Neural cell (in vitro differentiated cells): ENCODE data around the gene SPOCK1. TPM values are rescaled to one million over a fixed set of nuclear protein-coding genes. Genes with fewer than 3 reads are reported as not detected.

Source experiments
- H2AFZ ChIP-seq: fragments of 200-600, 300-800 bp; sonication (generic), shearing (Covaris generic); 2 replicates; pipeline ENCODE4 v1.6.0; 2014; ENCODE audit warnings: low read depth, mild to moderate bottlenecking, antibody characterized with exemption, low read length, moderate library complexity
- H3F3A ChIP-seq: fragments of 200-600 bp; shearing (Covaris generic); 2 replicates; pipeline ENCODE4 v1.6.1; 2016; ENCODE audit warnings: mild to moderate bottlenecking, moderate library complexity, mixed read lengths, antibody characterized with exemption, low read length; ENCODE audit not compliant: insufficient read depth, poor library complexity, severe bottlenecking
- H3K27ac ChIP-seq: fragments of 200-600, 300-800 bp; sonication (generic), shearing (Covaris generic); 2 replicates; pipeline ENCODE4 v1.5.1; 2014; ENCODE audit warnings: mild to moderate bottlenecking, low read length, moderate library complexity
- H3K27me3 ChIP-seq: fragments of 300-800, 200-600 bp; sonication (generic), shearing (Covaris generic); 2 replicates; pipeline ENCODE4 v1.6.0; 2014; ENCODE audit warnings: mild to moderate bottlenecking, low read depth, low read length, moderate library complexity; ENCODE audit not compliant: insufficient read depth
- H3K36me3 ChIP-seq: fragments of 300-800, 200-600 bp; sonication (generic), shearing (Covaris generic); 2 replicates; pipeline ENCODE4 v1.5.1; 2014; ENCODE audit warnings: mild to moderate bottlenecking, antibody characterized with exemption, low read length, moderate library complexity; ENCODE audit not compliant: insufficient read depth
- H3K4me2 ChIP-seq: fragments of 300-800, 200-600 bp; sonication (generic), shearing (Covaris generic); 2 replicates; pipeline ENCODE4 v1.6.0; 2014; ENCODE audit warnings: mild to moderate bottlenecking, low read length
- H3K4me3 ChIP-seq: fragments of 300-800, 200-600 bp; sonication (generic), shearing (Covaris generic); 2 replicates; pipeline ENCODE4 v1.5.1; 2014; ENCODE audit warnings: mild to moderate bottlenecking, low read length, moderate library complexity
- H3K79me2 ChIP-seq: fragments of 200-600 bp; shearing (Covaris generic); replicated peaks from 2 replicates; pipeline ENCODE4 v1.6.0; 2014; ENCODE audit warnings: mild to moderate bottlenecking, low read length, moderate library complexity; ENCODE audit not compliant: insufficient read depth
- H3K9ac ChIP-seq: fragments of 300-800, 200-600 bp; sonication (generic), shearing (Covaris generic); 2 replicates; pipeline ENCODE4 v1.6.1; 2016; ENCODE audit warnings: mild to moderate bottlenecking, low read length, mixed read lengths
- H3K9me2 ChIP-seq: fragments of 200-600 bp; shearing (Covaris generic); 2 replicates; pipeline ENCODE4 v1.6.1; 2016; ENCODE audit warnings: mild to moderate bottlenecking, low read length, mixed read lengths; ENCODE audit not compliant: insufficient read depth
- H3K9me3 ChIP-seq: fragments of 200-600, 300-800 bp; sonication (generic), shearing (Covaris generic); 2 replicates; pipeline ENCODE4 v1.6.1; 2016; ENCODE audit warnings: mild to moderate bottlenecking, mixed run types, low read length, moderate library complexity, mixed read lengths
- H4K20me1 ChIP-seq: fragments of 200-600 bp; shearing (Covaris generic); 2 replicates; pipeline ENCODE4 v1.6.1; 2016; ENCODE audit warnings: mild to moderate bottlenecking, mixed run types; ENCODE audit not compliant: insufficient read depth
- CTCF ChIP-seq: fragments of 450-650 bp; IDR thresholded peaks from 2 replicates; pipeline ENCODE4 v1.5.1; 2014; ENCODE audit warnings: antibody characterized with exemption, mild to moderate bottlenecking, moderate library complexity; ENCODE audit not compliant: poor library complexity, severe bottlenecking
- EP300 ChIP-seq: fragments of 450-650 bp; conservative IDR thresholded peaks from 2 replicates; pipeline ENCODE4 v1.6.1; 2014; ENCODE audit warnings: antibody characterized with exemption, mild to moderate bottlenecking, moderate library complexity; ENCODE audit not compliant: poor library complexity, severe bottlenecking
- EZH2 ChIP-seq: fragments of 200-600, 300-800 bp; shearing (Covaris generic), sonication (generic); IDR thresholded peaks from 2 replicates; pipeline ENCODE4 v1.6.1; 2014; ENCODE audit warnings: antibody characterized with exemption, low read length, borderline replicate concordance, mild to moderate bottlenecking; ENCODE audit not compliant: insufficient read depth, poor library complexity, severe bottlenecking
- MXI1 ChIP-seq: fragments of 450-650 bp; conservative IDR thresholded peaks from 2 replicates; pipeline ENCODE4 v1.6.1; 2014; ENCODE audit warnings: antibody characterized with exemption, mild to moderate bottlenecking; ENCODE audit not compliant: poor library complexity, severe bottlenecking
- POLR2AphosphoS5 ChIP-seq: IDR thresholded peaks from 2 replicates; pipeline ENCODE4 v1.6.1; 2012
- RAD21 ChIP-seq: fragments of 450-650 bp; conservative IDR thresholded peaks from 2 replicates; pipeline ENCODE4 v1.6.1; 2014; ENCODE audit warnings: antibody characterized with exemption, mild to moderate bottlenecking, moderate library complexity
- SMC3 ChIP-seq: fragments of 450-650 bp; conservative IDR thresholded peaks from 2 replicates; pipeline ENCODE4 v1.6.1; 2014; ENCODE audit warnings: antibody characterized with exemption, mild to moderate bottlenecking, moderate library complexity; ENCODE audit not compliant: poor library complexity
- TAF1 ChIP-seq: IDR thresholded peaks from 2 replicates; pipeline ENCODE4 v1.6.1; 2012; ENCODE audit warnings: low read depth
- polyA plus RNA-seq: library from polyadenylated mRNA; depleted of rRNA; stranded (reverse); fragments of >200 nt; gene quantifications from 2 replicates; pipeline ENCODE4 v1.2.3, GENCODE V29; 2014
- TF ChIP-seq, protein P1 (sequence below): IDR thresholded peaks from 2 replicates; pipeline ENCODE4 v1.6.1; 2012; ENCODE audit warnings: borderline replicate concordance

Gene SPOCK1
- polyA plus RNA-seq, 1 donor from 2014 or later, result 33.6 TPM

DNA sequence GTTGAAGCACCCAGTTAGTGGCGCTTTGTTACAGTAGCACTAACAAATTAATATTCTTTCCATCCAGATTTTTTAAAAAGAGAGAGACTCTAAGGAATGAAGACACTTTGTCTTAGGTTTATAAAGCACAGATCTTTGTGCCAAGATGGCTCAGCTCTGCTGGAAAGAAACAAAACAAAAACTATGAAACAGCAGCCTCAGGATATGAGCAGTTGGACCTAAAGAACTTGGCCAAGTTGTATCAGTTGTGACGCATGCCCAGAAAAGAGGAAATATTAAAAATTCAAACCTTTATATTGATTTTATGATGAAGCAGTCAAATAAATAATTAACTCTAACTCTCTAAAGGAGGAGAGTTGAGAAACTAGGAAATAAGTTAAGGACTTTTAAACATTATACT, 427.2 kb downstream of the SPOCK1 start:
- no peaks in the 10 kb centered on the region for H3K79me2 ChIP-seq
- no peaks in the 10 kb centered on the region for H3K9me3 ChIP-seq
- H3K4me2 ChIP-seq, result no peak overlapping the region
- TF ChIP-seq SMC3, result no peak
- no peaks in the 10 kb centered on the region for H3K9me2 ChIP-seq
- no peak overlapping the region for H3K9ac ChIP-seq
- no peak overlapping the region for H2AFZ ChIP-seq
- no peak overlapping the region for H3K4me3 ChIP-seq
- no peak overlapping the region for H3K27ac ChIP-seq
- H3K36me3 ChIP-seq, result no peaks in the 10 kb centered on the region
- H3F3A ChIP-seq, result no peaks in the 10 kb centered on the region
- no peaks in the 10 kb centered on the region for H3K27me3 ChIP-seq
- H4K20me1 ChIP-seq, result no peaks in the 10 kb centered on the region

GRCh38 chr5:137071526-137071925, 427.6 kb downstream of the SPOCK1 start:
- Histone ChIP-seq H3K9me2 (no peaks in the 10 kb centered on the region), H3K27me3 (no peaks in the 10 kb centered on the region), H3K9ac (no peak overlapping the region), H3K79me2 (no peaks in the 10 kb centered on the region), H3F3A (no peaks in the 10 kb centered on the region), H3K27ac (no peak overlapping the region), H3K9me3 (no peaks in the 10 kb centered on the region), H2AFZ (no peak overlapping the region), H3K36me3 (no peaks in the 10 kb centered on the region), H3K4me3 (no peak overlapping the region), H4K20me1 (no peaks in the 10 kb centered on the region), H3K4me2 (no peak overlapping the region)
- TF ChIP-seq EZH2 (no peak), RAD21 (no peak), SMC3 (no peak), TAF1 (no peak), EP300 (no peak), MXI1 (no peak), POLR2AphosphoS5 (no peak), CTCF (no peak)
- TF ChIP-seq, protein P1, sequence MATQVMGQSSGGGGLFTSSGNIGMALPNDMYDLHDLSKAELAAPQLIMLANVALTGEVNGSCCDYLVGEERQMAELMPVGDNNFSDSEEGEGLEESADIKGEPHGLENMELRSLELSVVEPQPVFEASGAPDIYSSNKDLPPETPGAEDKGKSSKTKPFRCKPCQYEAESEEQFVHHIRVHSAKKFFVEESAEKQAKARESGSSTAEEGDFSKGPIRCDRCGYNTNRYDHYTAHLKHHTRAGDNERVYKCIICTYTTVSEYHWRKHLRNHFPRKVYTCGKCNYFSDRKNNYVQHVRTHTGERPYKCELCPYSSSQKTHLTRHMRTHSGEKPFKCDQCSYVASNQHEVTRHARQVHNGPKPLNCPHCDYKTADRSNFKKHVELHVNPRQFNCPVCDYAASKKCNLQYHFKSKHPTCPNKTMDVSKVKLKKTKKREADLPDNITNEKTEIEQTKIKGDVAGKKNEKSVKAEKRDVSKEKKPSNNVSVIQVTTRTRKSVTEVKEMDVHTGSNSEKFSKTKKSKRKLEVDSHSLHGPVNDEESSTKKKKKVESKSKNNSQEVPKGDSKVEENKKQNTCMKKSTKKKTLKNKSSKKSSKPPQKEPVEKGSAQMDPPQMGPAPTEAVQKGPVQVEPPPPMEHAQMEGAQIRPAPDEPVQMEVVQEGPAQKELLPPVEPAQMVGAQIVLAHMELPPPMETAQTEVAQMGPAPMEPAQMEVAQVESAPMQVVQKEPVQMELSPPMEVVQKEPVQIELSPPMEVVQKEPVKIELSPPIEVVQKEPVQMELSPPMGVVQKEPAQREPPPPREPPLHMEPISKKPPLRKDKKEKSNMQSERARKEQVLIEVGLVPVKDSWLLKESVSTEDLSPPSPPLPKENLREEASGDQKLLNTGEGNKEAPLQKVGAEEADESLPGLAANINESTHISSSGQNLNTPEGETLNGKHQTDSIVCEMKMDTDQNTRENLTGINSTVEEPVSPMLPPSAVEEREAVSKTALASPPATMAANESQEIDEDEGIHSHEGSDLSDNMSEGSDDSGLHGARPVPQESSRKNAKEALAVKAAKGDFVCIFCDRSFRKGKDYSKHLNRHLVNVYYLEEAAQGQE, result no peak

DNA sequence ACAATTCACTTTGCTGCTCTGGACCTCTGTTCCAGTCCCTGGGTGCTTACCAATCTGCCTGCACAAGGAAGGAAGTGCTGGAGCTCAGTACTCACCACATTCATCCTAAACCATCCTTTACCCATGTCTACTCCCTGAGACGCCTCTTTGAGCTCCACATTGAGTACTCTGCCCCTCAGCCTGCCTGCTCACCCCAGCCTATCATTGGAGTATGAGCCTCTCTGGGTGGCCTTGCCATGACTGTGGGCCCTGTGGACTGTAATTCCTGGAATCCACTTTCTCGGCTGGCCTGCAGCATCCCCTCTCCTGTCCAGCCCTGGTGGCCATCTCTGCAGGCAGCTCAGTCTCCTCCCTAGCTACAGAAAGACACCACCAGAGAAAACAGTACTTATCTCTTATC, 428.6 kb downstream of the SPOCK1 start:
- H3K9ac ChIP-seq, result no peak overlapping the region
- H3F3A ChIP-seq, result no peaks in the 10 kb centered on the region
- no peak overlapping the region for H3K4me2 ChIP-seq
- H3K4me3 ChIP-seq, result no peak overlapping the region
- no peaks in the 10 kb centered on the region for H3K27me3 ChIP-seq
- H4K20me1 ChIP-seq, result no peaks in the 10 kb centered on the region
- H3K9me2 ChIP-seq, result no peaks in the 10 kb centered on the region
- H3K36me3 ChIP-seq, result no peaks in the 10 kb centered on the region
- H3K27ac ChIP-seq, result no peak overlapping the region
- no peaks in the 10 kb centered on the region for H3K9me3 ChIP-seq
- H2AFZ ChIP-seq, result no peak overlapping the region
- TF ChIP-seq MXI1 (no peak), EP300 (no peak), TAF1 (no peak), CTCF (no peak)
- TF ChIP-seq, protein P1, result no peak
- no peaks in the 10 kb centered on the region for H3K79me2 ChIP-seq
